PC-3 (cell line): Measurements from ENCODE around the gene EP400.

Experiments
- CTCF ChIP-seq: fragments of 300-600 bp; sonication (generic); conservative IDR thresholded peaks from 2 replicates; pipeline ENCODE4 v1.5.1; 2017; ENCODE audit warnings: antibody characterized with exemption, low read depth, mild to moderate bottlenecking, low read length
- EZH2 ChIP-seq: fragments of 300-600 bp; sonication (generic); IDR thresholded peaks from one replicate; pipeline ENCODE4 v1.6.1; 2017; ENCODE audit warnings: antibody characterized with exemption, mild to moderate bottlenecking, low read length; ENCODE audit not compliant: unreplicated experiment
- EZH2phosphoT487 ChIP-seq: fragments of 300-600 bp; sonication (generic); IDR thresholded peaks from 2 replicates; pipeline ENCODE4 v1.6.1; 2018; ENCODE audit warnings: mild to moderate bottlenecking, antibody characterized with exemption, low read length, borderline replicate concordance

GRCh38 chr12:131991816-131992430, 42.2 kb downstream of the EP400 start:
- no peak for TF ChIP-seq CTCF
- no peak for TF ChIP-seq EZH2
- no peak for TF ChIP-seq EZH2phosphoT487
